DMS 273 treated with DMSO at 0.1 percent for 48 hours (cell line): Measurements from ENCODE around the gene TMPRSS11E.
"Not testable (repeated sequence)": the region's sequence is repeated elsewhere in the genome, so short reads cannot be mapped to it uniquely, and the experiment has no call there.

ENCODE experiments used
- DNase-seq: peaks from one replicate; lab custom pipeline; 2025; lab: John Stamatoyannopoulos, UW

TMPRSS11E gene, protein sequence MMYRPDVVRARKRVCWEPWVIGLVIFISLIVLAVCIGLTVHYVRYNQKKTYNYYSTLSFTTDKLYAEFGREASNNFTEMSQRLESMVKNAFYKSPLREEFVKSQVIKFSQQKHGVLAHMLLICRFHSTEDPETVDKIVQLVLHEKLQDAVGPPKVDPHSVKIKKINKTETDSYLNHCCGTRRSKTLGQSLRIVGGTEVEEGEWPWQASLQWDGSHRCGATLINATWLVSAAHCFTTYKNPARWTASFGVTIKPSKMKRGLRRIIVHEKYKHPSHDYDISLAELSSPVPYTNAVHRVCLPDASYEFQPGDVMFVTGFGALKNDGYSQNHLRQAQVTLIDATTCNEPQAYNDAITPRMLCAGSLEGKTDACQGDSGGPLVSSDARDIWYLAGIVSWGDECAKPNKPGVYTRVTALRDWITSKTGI

DNA sequence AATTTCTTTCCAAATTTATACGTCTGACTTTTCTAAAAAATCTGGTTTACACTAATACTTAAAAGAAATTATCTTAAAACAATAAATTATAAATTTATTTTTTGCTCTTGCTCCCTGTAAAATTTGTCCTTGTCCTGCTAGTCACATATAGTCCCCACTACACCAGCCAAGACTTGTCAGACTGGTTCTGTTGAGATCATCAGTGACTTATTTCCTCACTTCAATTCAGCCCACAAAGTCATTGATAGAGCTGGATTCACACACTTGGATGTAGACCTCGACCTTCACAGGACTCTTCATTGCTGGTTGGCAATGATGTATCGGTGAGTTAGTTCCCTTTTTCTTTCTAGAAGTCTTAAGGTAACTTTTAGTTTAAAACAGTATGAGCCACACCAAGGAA is at the start of gene TMPRSS11E:
TSS of gene TMPRSS11E (plus strand) at position 263 of the 400 bp plus-strand sequence. CDS start at position 313, 50 bp downstream.
- no peak for DNase-seq

DNA sequence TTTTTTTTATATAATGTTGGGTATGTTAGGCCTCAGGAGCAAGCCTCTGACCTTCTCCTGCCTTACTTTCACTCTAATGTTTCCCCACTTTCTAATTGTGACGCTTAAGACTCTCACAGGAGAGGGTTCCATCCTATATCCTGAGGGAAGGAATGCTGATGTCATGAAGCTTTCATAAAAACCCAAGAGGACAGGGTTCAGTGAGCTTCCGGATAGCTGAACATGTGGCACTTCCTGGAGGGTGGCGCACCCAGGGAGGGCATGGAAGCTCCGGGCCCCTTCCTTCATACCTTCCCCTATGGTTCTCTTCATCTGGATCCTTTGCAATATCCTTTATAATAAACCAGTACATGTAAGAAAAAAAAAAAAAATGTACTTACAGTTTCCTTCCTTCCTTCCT is 48.0 kb upstream of the TMPRSS11E start:
- DNase-seq: no peak

DNA sequence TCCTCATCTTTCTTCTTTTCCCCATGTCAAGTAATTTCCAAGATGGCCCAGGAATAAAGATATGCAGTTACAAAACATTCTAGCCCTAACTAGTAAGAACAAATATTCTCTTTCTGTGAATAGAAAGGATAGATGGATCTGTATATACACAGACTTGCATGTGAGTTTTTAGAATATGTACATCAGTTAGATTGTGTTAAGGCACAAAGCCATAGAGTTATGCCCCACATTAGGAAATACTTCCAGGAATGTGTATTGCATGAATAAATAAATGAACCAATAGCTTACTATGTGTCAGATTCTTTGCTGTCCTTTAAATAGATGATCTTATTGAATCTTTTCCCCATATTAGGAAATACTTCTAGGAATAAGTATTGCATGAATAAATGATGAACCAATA is 46.0 kb upstream of the TMPRSS11E start:
- no peak for DNase-seq

DNA sequence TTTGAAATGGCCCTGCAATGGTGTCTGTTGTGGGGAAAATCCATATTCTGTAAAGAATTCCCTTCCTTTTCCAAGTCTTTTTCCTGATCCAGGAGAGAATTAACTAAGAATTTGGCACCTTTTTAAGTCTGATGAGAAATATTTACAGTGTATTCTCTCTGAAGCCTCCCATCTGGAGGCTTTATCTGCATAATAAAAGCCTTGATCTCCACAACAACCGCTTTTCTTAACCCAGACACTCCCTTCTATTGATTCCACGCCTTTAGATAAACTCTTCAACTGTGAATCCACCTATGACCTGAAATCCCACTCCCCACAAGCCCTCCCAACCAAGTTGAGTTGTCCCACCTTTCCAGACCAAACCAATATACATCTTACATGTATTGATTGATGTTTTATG is 43.1 kb upstream of the TMPRSS11E start:
- DNase-seq: no peak

DNA sequence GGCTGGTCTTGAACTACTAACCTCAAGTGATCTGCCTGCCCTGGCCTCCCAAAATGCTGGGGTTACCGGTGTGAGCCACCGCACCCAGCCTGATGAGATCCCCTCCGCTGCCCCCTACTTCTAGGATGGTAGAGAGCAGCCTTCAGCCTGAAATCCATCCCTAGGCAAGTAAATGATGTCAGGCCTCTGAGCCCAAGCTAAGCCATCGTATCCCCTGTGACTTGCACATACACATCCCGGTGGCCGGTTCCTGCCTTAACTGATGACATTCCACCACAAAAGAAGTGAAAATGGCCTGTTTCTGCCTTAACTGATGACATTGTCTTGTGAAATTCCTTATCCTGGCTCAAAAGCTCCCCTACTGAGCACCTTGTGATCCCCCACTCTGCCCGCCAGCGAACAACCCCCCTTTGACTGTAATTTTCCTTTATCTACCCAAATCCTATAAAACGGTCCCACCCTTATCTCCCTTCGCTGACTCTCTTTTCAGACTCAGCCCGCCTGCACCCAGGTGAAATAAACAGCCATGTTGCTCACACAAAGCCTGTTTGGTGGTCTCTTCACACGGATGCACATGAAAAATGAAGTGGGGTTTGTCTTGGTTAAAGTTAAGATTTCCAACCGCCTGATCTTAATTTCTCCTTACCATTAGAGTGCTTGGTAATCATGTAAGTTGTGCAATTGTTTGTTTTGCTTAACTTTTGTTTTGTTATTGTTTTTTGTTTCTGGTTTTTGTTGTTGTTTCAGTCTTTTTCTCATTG is 41.4 kb upstream of the TMPRSS11E start:
- DNase-seq: not testable (repeated sequence)

DNA sequence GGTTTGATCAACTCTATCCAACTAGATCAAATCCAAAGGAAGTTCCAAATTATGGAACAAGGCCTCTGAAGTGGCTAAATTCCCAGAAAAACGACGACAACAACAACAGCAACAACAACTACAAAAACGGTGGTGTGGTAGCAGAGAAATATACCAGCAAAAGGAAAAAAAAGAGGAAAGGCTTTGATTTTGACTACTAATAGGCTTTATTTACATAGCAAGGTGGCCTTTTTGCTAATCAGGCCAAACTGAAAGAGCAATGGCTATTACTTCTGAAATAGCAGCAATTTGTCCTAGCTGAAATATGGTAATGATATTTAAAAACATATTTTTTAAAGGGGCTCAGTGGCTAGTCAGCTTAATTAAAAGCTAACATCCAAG is 40.8 kb upstream of the TMPRSS11E start:
- no peak for DNase-seq

DNA sequence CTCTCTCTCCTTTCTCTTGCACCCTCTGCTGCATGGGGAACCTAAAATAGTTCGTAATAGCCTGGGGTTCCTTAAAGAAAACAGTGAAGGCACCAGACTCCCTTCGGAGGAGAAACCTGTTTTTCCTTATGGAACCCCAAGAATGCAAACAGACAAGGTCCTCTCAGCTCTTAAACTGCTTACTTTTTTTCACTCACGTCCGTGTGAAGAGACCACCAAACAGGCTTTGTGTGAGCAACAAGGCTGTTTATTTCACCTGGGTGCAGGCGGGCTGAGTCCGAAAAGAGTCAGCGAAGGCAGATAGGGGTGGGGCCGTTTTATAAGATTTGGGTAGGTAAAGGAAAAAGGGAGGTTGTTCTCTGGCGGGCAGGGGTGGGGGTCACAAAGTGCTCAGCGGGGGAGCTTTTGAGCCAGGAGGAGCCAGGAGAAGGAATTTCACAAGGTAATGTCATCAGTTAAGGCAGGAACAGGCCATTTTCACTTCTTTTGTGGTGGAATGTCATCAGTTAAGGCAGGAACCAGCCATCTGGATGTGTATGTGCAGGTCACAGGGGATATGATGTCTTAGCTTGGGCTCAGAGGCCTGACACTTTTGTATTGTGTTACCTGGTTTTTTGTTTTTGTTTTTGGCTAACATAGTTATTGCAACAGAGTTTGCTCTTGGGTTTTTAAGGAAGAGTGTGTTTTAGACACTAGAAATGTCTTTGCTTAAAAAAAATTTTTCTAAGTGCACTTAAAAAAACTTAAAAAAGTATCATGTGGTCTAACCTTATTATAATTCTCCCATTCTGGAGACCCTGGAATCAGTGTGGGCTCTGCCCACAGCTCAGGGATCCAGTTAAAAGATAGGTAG is 40.0 kb upstream of the TMPRSS11E start:
- DNase-seq: not testable (repeated sequence)

DNA sequence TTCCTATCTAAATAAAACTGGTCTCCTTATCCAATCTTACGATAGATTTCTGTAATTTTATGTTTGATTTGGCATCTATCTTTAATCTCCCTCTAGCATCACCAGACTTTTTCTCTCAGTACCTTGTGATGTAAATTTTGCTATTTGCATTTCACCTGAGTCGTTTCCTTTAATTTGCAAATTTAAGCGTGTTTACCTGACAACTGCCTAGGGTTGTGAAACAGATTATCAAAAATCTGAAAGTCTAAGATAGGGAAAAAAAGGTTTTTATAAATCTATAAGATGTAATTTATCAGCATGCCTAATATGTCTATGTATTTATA is 39.4 kb upstream of the TMPRSS11E start:
- DNase-seq: no peak

DNA sequence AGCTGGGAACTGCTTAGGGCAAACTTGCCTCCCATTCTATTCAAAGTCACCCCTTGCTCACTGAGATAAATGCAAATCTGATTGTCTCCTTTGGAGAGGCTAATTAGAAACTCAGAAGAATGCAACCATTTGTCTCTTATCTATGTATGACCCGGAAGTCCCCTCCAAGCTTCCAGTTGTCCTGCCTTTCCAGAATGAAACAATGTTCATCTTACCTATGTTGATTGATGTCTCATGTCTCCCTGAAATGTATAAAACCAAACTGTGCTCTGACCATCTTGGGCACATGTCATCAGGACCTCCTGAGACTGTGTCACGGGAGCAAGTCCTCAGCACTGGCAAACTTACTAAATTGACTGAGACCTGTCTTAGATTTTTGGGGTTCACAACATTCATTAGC is 37.1 kb upstream of the TMPRSS11E start:
- no peak for DNase-seq

DNA sequence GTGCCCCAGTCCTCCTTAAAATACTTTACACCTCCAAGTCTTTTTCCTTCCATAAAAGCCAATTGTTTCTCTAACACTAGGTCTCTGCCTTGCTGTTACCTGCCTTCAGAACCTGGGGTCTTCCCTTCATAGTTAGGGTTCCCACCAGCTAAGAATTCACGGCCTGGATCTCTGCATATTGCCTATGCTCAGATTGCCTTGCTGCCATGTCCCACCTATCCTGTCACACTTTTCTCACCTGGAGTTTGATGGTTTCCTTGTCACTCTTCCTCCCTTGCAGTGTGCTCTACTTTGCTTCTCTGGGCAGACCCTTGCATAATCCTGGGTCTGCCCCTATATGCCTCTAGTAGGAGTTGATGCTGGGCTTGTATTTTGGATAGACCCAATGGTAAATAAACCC is 36.6 kb upstream of the TMPRSS11E start:
- DNase-seq: no peak

DNA sequence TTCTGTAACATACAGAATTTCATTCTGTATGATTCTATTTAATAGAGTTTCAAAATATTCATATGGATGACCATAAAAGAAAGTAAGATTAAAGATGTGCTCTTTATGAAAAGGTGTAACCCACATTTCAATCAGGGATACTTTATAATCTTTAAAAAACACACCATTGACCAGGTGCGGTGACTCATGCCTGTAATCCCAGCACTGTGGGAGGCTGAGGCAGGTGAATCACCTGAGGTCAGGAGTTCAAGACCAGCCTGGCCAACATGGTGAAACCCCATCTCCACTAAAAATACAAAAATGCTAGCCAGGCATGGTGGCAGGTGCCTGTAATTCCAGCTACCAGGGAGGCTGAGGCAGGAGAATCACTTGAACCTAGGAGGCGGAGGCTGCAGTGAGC is 35.2 kb upstream of the TMPRSS11E start:
- DNase-seq: not testable (repeated sequence)

DNA sequence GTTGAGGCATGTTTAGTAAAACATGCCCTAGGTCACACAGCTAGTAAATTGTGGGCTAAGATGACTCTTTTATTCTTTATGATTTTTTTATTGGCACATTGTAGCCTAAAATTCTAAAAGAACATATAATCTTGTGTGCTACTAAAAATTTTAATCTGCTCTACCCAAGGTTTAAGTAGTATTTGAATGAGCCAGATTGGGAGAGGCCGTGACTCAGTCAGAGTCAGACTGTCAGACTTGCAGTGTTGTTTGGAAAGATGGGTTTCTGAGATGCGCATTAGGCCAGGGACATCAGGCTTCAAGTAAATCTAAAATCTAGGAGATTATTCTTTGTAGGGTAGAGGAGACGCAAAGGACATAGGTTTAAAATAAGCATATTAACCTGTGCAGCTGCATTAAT is 30.7 kb upstream of the TMPRSS11E start:
- DNase-seq: no peak

DNA sequence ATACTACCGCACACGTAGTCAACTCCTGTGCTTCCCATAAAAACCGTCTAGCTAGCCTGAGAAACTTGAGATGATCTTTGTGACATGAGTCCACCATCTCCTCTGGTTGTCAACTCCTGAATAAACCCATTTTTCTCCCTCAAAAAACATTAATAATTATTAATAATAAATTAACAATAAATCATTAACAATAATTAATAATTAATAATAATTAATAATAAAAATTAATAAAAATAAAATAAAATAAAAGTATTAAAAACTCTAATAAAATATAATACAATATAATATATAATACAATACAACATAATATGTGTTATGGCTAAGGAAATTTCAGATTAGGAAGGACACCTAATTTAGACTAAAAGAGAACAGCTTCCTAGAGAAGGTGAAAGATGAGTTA is 20.7 kb upstream of the TMPRSS11E start:
- no peak for DNase-seq

DNA sequence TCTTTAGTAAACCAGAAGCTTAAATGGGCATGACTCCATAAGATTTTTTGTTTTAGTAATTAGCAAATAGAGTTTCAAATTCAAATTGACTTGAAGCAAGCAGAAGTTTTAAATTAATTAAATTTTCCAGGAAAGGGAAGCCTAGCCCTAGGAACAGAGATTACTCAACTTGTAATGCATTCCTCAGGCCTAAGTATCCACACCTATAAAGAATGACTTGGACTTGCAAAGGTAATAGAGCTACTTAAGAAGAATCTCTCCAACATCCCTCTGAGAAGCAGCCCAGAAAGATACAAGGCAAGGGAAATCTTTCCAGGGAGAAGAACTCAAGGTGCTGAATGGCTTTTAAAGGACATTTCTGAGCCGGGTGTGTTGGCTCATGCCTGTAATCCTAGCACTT is 16.9 kb upstream of the TMPRSS11E start:
- no peak for DNase-seq

DNA sequence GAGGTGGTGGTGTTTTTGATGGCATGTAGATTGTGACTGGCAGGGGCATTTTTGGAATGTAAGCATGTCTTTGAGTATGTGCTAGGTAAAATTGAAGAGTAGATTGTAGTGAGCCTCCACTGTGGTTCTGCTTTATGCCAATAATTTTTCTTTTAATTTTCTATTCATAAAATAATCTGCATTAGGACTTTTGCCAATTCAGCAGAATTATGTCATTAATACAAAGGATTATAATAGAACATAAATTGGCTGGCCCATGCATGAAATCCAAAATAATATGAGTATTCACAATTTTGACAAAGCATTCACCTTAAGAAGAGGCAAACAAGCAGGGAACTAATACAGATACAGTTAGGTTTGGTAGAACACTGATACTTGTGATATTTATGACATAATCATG is 14.9 kb upstream of the TMPRSS11E start:
- no peak for DNase-seq

DNA sequence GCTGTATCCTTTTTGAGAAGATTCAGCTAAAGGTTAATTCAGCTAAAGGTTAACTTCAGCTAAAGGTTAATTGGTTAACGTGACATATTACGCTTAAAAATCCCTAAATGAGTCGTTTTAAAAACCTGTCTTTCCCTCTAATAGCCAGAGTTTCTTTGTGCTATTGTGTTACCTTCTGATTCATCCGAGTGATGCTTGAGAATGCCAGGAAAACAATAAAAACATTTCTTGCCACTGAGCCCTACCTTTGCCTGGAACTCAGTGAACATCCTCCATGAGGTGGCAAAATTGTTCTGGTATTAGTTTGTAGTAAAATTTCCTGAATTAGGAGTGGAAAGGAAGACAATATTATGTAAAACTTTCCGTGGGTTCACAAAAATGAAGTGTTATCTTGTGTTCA is 13.7 kb upstream of the TMPRSS11E start:
- DNase-seq: no peak

DNA sequence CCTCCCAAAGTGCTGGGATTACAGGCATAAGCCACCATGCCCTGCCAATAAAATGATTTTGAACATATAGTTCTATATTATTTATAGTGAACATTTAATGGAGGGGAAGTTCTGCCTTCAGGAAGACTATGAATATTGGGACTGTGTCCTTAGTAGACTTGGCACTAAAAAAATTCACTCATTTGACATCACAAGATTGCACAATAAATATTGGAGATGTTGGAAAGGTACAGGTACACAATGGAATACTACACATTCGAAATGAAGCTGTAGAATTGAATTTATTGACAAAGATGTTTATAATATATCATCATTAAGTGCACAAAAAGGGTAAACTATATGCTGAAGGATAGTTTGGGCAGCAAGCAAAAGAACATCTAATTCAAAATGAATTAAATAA is 13.0 kb upstream of the TMPRSS11E start:
- no peak for DNase-seq

DNA sequence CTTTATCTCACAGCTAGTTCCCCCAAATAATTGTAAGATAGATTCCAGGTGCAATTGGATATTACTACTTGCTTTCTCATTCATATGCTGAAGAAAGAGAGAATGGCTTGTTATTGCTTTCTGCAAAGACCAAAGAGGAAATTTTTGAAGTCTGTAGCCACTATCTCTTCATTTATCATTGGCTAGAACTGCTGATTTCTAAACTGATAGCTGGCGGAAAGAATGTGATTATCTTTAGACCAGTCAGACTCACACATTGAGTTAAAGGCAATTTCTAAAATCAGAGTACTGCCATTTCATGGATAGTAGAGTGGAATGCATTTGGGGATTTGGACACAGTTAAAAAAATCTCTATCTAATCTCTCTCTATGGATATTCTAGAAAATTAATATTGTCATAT is 12.4 kb upstream of the TMPRSS11E start:
- no peak for DNase-seq

DNA sequence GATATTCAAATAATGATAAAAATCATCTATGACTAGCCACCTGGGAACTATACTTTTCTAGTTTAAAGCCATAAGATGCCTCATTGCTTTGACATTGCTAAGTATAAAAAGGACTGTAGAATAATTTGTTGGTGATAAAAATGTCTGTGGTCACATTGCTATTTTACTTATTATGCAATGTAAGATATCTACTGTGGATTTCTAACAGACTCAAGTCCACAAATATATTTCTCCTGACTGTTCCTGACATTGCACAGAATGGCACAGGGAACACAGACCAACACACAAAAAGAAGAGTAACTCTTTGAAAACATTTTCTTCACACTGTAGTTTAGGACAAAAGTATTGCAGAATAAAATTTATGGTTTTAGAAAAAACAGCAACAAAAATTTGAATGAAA is 2.2 kb upstream of the TMPRSS11E start:
- DNase-seq: no peak

DNA sequence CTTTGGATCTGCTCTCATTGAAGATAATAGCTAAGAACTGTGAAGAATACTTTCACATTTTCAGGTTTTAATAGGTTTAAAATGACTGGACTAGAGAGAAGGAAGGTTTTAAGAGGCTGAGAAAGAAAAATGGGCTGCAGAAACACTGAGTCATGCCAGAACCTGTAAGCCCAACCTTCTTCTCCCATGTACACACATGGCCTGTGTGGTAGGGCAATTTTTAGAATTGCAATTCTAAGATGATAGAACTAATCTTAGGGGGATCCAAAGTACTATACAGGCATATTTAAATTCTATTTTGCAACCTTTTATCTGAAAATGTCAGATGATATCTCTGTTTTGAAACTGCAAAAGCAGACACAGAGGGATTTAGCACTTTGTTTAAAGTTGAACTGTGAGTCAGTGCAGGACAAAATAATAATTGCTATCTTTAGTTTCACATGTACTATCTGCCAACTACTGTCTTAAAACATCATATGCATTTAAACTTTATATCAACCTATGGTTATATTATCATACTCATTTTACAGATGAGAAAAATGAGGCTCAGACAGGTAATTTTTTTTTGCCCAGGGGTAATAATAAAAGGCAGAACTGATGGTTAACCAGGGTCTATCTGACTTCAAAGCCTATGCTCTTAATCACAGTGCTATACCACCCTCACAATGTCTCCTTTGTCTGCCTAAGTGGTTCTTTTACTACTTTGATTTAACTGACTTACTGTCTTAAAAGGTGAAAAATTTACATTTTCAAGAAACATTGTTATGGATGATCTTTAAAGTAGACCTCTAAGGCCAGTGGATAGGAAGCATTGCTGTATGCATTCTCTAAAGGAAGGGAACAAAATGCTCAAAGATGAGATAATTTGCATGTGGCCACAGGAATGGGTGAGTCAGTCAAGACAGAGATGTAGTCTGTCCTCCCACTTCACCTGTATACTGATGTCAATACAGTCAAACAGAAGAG is 4.3 kb downstream of the TMPRSS11E start:
- DNase-seq: no peak

DNA sequence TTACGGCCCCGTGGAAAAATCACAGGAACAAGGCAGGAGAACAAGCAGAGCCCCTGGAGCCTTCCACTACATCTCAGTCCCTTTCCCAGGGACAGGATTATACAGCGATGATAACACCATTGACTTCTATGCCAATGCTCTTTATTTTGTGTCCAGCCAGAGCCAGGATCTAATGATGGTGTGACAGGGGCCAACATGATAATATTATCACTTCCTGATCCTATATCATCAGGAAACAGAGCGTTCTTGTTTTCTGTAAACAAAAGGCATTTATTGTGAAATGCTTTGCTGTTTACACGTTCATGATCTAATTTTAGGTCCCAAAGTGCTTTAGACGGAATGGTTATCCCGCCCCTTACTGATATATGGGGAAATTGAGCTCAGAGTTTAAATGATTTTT is 12.8 kb downstream of the TMPRSS11E start:
- no peak for DNase-seq

DNA sequence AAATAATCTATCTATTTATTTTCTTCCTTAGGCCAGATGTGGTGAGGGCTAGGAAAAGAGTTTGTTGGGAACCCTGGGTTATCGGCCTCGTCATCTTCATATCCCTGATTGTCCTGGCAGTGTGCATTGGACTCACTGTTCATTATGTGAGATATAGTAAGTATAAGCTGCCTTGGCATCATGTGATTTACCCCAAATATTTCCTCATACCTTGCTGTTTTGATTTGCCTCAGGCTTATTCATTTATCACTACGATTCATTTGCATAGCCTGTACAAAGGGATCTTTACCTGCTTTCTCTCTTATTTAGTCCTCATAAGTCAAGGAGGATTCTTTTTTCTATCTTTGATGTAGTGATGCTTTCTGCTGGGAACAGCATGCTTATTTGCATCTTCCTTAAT is 14.5 kb downstream of the TMPRSS11E start:
- no peak for DNase-seq
